ENCODE measurements around the gene SIX2. TPM values are rescaled to one million over a fixed set of nuclear protein-coding genes. Genes with fewer than 3 reads are reported as not detected.

Gene SIX2
- total RNA-seq, 1 experiment from 2014 or later, result 0.51 TPM

- ChIA-PET POLR2A (no interaction called here), CTCF (no interaction called here)
- Histone ChIP-seq H3K36me3 (ENCODE audit: control insufficient read depth, insufficient read depth, low read length) (no peaks in the 10 kb centered on the region), H3K4me1 (ENCODE audit: control insufficient read depth, insufficient read depth, low read length) (no peaks in the 10 kb centered on the region), H3K4me3 (ENCODE audit: low read depth in 2 of 2, low read length in 2 of 2) (no peak overlapping the region), H3K9me3 (ENCODE audit: control insufficient read depth, insufficient read depth, low read depth, low read length) (no peaks in the 10 kb centered on the region), H3K27ac (ENCODE audit: low read length) (no peak overlapping the region), H3K27me3 (ENCODE audit: control insufficient read depth, insufficient read depth, low read length) (peaks cover 30% of the 10 kb centered on the region)
- DNase-seq (ENCODE audit: low read depth, low spot score) (no peak), ATAC-seq (no peak)
- TF ChIP-seq REST (IDR thresholded peaks at IDR 0.05; ENCODE audit: insufficient read depth in 1 of 2, low read depth in 2 of 2, low read length in 1 of 2), result no peak
- TF ChIP-seq POLR2AphosphoS5 (IDR thresholded peaks at IDR 0.05; ENCODE audit: low read depth, low read length), result no peak
- TF ChIP-seq TCF7L2 (IDR thresholded peaks at IDR 0.05; ENCODE audit: low read depth, low read length), result no peak
- no peak for TF ChIP-seq SIN3A (IDR thresholded peaks at IDR 0.05; ENCODE audit: borderline replicate concordance, insufficient read depth, low read depth, low read length)
- TF ChIP-seq CTCF (IDR thresholded peaks at IDR 0.05), result no peak
- in situ Hi-C loops (cut with HindIII; ENCODE audit: low pct_unique_long_range_greater_than_20kb, low sequenced_read_pairs), result no loop called here
- no TSS peak for BruUV-seq (replicated peaks)
- intact Hi-C loops (cut with micrococcal nuclease; ENCODE audit: unreplicated experiment), result no loop called here
These were observed 12.9 kb downstream of the SIX2 start for GRCh38 chr2:44996356-44996755.

GRCh38 chr2:44994377-44994776, 14.9 kb downstream of the SIX2 start:
- POLR2A ChIA-PET, result no interaction called here
- peaks cover 32% of the 10 kb centered on the region for H3K27me3 ChIP-seq (ENCODE audit: control insufficient read depth, insufficient read depth, low read length)
- H3K36me3 ChIP-seq (ENCODE audit: control insufficient read depth, insufficient read depth, low read length), result no peaks in the 10 kb centered on the region
- ATAC-seq (no peak), DNase-seq (ENCODE audit: low read depth, low spot score) (no peak)
- H3K4me1 ChIP-seq (ENCODE audit: control insufficient read depth, insufficient read depth, low read length), result no peaks in the 10 kb centered on the region
- in situ Hi-C loops (cut with HindIII; ENCODE audit: low pct_unique_long_range_greater_than_20kb, low sequenced_read_pairs) (no loop called here), intact Hi-C loops (cut with micrococcal nuclease; ENCODE audit: unreplicated experiment) (no loop called here)
- CTCF ChIA-PET, result no interaction called here
- no peak for TF ChIP-seq POLR2AphosphoS5 (IDR thresholded peaks at IDR 0.05; ENCODE audit: low read depth, low read length)
- no peak for TF ChIP-seq TCF7L2 (IDR thresholded peaks at IDR 0.05; ENCODE audit: low read depth, low read length)
- TF ChIP-seq SIN3A (IDR thresholded peaks at IDR 0.05; ENCODE audit: borderline replicate concordance, insufficient read depth, low read depth, low read length), result no peak
- TF ChIP-seq REST (IDR thresholded peaks at IDR 0.05; ENCODE audit: insufficient read depth in 1 of 2, low read depth in 2 of 2, low read length in 1 of 2), result no peak
- no peak for TF ChIP-seq CTCF (IDR thresholded peaks at IDR 0.05)
- no peak overlapping the region for H3K4me3 ChIP-seq (ENCODE audit: low read depth in 2 of 2, low read length in 2 of 2)
- H3K27ac ChIP-seq (ENCODE audit: low read length), result no peak overlapping the region
- BruUV-seq (replicated peaks), result no TSS peak
- no peaks in the 10 kb centered on the region for H3K9me3 ChIP-seq (ENCODE audit: control insufficient read depth, insufficient read depth, low read depth, low read length)
